GM18498 (cell line): Measurements from ENCODE around the gene KIZ.

Source experiments
- ATAC-seq: cut with Tn5 transposase; IDR thresholded peaks from one replicate; pipeline ENCODE4 v1.9.1; 2021; ENCODE audit warnings: mild to moderate bottlenecking, moderate library complexity; ENCODE audit not compliant: unreplicated experiment

Gene KIZ

DNA sequence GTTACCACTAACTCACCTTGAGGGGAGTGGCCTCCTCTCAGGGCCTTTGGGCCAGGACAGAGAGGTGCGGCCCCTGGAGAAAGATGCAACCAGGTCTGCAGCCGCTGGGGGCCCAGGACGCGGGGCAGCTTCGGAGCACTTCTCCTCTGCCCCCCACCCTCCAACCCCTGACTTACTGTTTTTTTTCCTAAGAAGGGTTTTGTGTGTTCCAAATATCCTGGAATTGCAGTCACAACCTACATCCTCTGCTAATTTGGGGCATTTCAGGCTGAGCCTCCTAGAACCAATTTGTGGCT, 21.5 kb upstream of the KIZ start:
- ATAC-seq, result no peak

DNA sequence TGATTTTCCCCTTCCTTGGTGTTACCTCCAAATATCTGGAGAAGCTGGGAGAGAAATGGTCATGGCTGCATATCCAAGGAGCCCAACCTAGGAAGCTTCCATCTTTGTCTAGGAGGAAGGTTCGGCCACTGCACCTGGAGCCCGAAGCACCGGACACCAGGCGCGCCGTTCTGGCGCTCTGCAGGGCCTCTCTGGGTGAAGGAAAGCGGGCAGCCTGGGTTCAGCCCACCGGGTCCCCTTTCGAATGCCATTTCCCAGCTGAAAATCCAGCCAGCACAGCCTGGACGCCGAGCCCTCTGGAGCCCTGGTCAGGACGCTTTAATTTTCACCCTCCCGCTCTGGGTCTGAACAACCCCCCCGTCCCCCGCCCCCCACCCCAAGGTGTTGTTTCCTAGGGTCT, 21.0 kb upstream of the KIZ start:
- ATAC-seq, result no peak

- ATAC-seq, result no peak
These were observed 20.3 kb upstream of the KIZ start for GRCh38 chr20:21105429-21106170.

DNA sequence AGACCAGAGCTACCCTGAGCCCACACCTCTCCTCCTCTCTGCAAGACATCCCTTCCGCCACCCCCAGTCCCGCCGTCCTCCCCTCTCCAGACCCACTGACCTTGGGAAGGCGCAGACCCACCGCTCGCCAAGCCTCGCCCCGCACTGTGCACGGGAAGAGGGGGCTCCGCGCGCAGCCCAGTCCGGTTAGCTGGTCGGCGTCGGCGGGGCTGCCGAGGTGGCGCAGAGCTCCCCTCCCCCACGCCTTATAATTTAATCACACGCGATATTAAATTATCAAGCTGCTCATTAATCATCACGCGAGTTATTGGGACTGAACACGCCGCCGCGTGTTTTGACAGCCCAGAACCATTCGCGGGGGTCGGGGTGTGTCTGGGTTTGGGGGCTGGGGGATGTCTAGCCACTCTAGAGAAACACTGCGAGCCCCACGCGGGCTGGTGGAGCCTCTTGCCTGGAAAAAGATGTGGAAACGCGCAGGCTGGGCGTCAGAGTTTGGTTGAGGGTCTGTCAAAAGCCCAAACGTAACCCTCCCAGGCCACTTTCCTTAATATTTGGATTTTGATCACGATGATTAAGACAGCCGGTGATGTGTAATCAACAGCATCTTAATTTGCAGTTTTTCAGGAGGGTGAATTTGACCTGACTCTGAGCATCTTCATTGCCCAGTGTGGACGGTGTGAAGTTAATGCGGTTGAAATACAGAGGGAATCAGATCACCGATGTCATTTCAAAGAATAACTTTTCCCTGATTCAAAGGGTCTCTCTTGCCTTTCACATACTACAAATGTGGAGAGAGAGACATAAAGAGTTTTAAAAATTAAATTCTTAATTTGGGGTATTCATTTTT, 19.5 kb upstream of the KIZ start, which contains the start of gene LINC00237:
Gene LINC00237 (minus strand): TSS at position 188 of the 847 bp plus-strand sequence.
- no peak for ATAC-seq

GRCh38 chr20:21109144-21109543, 16.7 kb upstream of the KIZ start:
- no peak for ATAC-seq

DNA sequence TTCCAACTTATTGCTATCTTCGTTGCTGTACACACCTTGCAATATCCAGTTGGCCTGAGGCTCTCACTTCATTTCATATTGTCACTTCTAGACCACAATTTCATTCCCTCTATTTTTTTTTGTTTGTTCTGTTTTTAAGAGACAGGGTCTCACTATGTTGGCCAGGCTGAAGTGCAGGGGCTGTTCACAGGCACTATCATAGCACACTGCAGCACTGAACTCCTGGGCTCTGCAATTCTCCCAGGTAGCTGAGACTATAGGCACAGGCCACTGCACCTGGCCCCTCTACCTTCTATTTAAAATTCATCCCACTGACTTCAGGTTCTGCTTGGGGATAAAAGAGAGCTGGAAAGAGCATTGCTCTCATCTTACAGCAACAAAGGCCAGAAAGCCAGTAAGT, 15.1 kb upstream of the KIZ start:
- no peak for ATAC-seq

- ATAC-seq, result no peak
These were observed 14.5 kb upstream of the KIZ start for GRCh38 chr20:21111416-21111815.

- no peak for ATAC-seq
These were observed 12.2 kb upstream of the KIZ start for GRCh38 chr20:21113697-21114096.

DNA sequence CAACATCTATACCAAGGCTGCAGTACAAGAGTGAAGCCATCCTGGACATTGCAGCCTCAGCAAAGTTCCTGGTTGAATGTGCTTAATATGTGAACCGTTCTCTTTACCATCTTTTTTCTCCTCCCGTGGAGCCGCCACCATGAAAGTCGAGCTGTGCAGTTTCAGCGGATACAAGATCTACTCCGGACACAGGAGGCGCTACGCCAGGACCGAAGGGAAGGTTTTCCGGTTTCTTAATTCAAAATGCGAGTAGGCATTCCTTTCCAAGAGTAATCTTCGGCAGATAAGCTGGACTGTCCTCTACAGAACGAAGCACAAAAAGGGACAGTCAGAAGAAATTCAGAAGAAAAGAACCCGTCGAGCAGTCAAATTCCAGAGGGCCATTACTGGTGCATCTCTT, 11.3 kb upstream of the KIZ start:
- no peak for ATAC-seq

DNA sequence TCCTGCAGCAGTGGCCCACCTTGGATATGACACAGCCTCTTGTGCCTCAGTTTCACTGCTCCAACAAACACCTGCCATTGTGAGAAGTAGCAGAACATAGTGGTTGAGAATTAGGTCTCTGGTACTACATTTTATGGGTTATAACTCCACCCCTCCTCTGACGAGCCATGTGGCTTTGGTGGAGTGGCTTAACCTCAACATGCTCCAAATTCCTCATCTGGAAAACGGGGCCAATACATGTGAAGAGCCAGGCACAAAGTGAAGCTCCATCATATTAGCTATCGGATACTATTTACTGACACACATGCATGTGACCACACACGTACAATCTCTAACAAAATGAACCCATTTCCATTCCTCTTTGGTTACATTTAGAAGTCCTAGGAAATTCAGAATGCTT, 8.4 kb upstream of the KIZ start:
- ATAC-seq, result no peak

- ATAC-seq, result no peak
These were observed 7.7 kb upstream of the KIZ start for GRCh38 chr20:21118138-21118537.

- no peak for ATAC-seq
These were observed 7.1 kb upstream of the KIZ start for GRCh38 chr20:21118782-21119181.

GRCh38 chr20:21124190-21124589, 1.7 kb upstream of the KIZ start:
- no peak for ATAC-seq

DNA sequence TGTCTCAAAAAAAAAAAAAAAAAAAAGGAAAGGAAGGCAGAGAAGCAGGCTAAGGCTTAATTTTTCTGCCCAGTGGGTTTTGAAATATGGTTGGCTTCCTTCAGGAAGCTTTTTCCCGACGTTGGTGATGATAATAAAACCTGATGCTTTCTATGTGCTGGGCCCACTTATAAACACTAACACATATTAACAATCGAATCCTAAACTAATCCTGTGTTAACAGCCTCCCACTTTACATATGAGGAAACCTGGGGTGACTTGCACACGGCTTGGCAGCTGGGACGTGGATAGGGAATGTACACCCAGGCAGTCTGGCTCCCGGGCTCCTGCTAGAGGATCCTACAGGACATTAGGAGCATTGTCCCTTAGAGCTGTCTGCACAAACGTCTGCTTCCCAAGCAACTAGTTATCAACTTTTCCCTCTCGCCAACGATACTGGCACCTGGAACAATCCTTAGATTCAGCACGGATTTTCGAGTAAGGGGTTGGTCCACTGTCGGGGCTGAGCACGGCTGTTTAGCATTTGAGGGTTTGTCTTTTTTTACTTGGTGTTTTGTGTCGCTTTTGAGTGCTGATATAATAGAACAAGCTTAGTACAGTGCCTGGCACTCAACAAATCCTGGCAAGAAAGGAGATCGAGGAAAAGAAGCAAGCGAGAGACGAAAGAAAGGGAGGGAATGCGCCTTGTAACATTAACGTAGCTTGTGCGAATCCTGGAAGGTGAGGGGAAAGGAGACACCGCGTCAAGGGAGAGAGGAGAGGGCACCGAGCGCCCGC, 622 bp upstream of the KIZ start:
- ATAC-seq, result peak; percentile 19

DNA sequence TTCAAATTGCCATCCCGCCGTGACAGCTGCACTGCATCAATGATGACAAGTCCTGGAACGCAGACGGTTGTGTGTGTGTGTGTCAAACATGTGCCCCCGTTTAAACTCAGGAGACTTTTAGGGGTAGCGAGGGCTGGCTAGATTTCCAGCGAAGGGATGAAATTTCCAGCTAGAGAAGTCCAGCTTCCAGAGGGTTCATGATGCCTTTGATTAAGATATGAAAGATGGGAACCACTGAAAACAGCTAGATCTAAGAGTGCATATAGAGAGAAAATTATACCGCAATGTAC, 644 bp downstream of the KIZ start:
- no peak for ATAC-seq

- no peak for ATAC-seq
These were observed 1.5 kb downstream of the KIZ start for GRCh38 chr20:21127201-21127981.

DNA sequence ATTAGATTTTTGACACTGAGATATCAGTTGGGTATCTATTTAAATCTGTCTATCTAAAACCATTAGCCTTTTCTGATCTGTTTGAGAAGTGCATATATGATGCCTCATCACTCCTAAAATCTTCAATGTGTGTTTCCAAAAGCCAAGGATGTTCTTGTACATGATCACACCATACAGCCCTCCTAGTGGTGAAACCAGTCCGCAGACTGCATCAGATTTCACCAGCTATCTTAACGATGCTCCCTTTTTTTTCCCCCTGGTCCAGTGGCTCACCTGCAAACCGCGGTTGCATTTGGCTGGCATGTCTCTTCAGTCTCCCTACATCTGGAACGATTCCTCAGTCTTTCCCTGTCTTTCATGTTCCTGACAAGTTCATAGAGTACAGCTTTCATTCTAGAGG, 4.0 kb downstream of the KIZ start:
- no peak for ATAC-seq

- no peak for ATAC-seq
These were observed 7.5 kb downstream of the KIZ start for GRCh38 chr20:21133404-21133803.

GRCh38 chr20:21133917-21134622, 8.2 kb downstream of the KIZ start:
- no peak for ATAC-seq

DNA sequence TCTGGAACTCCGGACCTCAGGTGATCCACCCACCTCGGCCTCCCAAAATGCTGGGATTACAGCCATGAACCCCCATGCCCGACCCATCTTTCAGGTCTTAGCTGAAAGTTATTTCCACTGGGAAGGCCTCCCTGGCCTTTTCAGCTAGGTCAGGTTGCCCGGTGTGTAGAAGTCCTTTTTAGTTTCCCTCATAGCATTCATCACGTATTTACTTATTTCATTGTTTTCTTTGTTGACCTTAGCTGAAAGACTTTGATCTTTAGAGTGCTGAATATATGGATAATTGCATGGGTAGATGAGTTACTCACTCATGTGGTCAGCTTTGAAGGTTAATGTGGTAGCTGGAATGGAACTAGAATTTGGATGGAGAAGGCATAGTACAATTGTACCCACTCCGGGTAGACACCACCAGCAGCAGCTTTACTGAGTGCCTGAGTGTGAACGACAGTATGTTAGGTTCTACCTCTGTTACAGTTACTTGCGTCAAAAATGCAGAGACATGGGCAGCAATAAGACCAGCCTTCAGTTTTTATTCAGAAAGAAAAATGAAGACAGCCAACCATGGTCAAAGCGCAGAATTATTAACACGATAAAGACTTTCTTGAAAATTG, 9.1 kb downstream of the KIZ start:
- ATAC-seq, result no peak
